GM18907 (cell line): ENCODE measurements around the gene YEATS4.
"Not testable (repeated sequence)": the region's sequence is repeated elsewhere in the genome, so short reads cannot be mapped to it uniquely, and the experiment has no call there.

Experiments
- ATAC-seq: cut with Tn5 transposase; IDR thresholded peaks from one replicate; pipeline ENCODE4 v1.9.1; 2021; ENCODE audit warnings: mild to moderate bottlenecking, moderate library complexity; ENCODE audit not compliant: unreplicated experiment

Gene YEATS4

DNA sequence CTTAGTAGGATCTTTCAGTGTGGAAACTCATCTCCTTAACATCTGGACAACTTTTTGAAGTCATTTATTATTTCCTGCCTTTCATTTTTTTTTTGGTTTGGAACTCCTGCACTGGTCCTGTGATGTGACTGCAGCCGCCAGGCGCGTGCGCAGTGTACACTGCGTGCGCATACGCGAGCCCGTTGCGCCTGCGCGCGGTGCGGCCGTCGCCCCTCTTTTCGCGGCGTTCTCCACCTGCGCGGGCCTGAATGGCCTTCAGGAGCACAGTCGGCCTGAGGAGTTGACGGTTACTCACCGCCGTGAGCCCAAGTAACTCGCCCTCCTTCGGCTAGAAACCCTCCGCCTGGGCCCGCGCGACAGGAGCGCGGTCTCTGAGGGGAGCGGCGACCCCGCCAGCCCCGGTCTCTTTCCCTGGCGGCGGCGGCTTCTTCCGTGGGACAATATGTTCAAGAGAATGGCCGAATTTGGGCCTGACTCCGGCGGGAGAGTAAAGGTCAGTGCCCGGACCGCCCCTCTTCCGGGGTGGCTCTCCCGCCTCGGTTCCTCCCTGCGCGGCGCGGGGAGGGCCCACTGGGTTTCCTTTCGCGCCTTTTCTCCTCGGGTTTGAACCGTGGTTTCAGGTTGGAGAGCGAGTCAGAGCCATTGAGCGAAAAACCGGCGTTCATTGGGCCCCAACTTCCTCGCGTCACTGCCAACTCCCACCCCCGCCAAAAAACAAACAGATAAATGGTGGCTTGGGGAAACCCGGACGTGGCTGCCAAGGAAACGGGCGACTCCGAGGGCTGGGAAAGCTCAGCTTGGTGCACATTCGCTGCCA, at the start of gene YEATS4:
YEATS4 (plus strand) TSS at position 213 of the 817 bp plus-strand sequence; CDS start at position 443, 230 bp downstream.
- peak; percentile 87 for ATAC-seq

DNA sequence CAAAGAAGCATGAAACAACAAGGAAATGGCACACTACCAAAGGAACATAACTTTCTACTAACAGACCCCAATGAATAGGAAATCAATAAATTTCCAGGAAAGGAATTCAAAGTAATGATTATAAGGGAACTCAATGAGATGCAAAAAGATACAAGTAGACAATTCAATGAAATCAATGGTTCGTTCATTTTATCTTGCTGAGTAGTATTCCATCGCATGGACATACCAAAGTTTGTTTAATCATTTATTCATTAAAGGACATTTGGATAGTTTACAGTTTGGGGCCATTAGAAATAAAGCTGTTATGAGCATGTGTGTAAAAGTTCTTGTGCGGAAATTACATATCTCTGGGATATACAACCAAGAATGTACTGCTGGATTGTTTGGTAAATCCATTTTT, 46.3 kb upstream of the YEATS4 start:
- ATAC-seq: no peak

DNA sequence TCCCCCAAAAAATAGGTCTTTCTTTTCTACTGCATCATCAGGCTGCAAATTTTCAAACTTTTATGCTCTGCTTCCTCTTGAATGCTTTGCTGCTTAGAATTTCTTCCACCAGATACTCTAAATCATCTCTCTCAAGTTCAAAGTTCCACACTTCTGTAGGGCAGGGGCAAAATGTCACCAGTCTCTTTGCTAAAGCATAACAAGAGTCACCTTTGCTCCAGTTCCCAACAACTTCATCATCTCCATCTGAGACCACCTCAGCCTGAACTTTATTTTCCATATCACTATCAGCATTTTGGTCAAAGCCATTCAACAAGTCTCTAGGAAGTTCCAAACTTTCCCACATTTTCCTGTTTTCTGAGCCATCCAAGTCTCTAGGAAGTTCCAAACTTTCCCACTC, 42.8 kb upstream of the YEATS4 start:
- ATAC-seq: not testable (repeated sequence)

DNA sequence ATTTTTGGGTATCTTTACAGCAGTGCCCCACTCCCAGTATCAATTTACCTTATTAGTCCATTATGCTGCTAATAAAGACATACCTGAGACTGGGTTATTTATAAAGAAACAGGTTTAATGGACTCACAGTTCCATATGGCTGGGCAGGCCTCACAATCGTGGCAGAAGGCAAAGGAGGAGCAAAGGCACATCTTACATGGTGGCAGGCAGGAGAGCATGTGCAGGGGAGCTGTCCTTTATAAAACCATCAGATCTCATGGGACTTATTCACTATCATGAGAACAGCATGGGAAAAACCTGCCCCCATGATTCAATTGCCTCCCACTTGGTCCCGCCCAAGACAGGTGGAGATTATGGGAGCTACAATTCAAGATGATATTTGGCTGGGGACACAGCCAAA, 42.3 kb upstream of the YEATS4 start:
- not testable (repeated sequence) for ATAC-seq

DNA sequence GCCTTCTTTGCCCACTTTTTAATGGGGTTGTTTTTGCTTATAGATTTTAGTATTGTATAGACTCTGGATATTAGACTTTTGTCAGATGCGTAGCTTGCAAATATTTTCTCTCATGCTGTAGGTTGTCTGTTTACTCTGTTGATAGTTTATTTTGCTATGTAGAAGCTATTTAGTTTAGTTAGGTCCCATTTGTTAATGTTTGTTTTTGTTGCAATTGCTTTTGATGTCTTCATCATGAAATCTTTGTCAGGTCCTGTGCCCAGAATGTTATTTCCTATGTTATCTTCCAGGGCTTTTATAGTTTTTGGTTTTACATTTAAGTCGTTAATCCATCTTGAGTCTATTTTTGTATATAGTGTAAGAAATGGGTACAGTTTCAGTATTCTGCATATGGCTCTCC, 41.3 kb upstream of the YEATS4 start:
- ATAC-seq: no peak

DNA sequence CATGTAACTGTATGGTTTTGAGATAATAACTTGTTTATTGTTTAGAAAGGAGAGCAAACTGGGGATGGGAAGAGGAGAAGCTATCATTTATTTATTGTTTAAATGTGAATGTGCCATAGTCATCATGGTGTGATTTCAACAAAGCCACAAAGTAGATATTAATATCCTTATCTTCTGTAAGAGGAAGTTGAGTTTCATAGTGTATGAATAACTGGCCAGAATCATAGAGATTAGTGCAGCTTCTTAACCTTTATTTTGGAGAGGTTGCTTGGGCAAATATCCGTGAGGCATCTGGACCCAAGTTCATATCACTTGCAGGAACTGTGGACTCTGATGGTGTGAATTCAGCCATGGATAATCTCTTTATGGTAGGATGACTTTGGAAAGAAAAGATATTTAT, 38.2 kb upstream of the YEATS4 start:
- ATAC-seq: no peak

DNA sequence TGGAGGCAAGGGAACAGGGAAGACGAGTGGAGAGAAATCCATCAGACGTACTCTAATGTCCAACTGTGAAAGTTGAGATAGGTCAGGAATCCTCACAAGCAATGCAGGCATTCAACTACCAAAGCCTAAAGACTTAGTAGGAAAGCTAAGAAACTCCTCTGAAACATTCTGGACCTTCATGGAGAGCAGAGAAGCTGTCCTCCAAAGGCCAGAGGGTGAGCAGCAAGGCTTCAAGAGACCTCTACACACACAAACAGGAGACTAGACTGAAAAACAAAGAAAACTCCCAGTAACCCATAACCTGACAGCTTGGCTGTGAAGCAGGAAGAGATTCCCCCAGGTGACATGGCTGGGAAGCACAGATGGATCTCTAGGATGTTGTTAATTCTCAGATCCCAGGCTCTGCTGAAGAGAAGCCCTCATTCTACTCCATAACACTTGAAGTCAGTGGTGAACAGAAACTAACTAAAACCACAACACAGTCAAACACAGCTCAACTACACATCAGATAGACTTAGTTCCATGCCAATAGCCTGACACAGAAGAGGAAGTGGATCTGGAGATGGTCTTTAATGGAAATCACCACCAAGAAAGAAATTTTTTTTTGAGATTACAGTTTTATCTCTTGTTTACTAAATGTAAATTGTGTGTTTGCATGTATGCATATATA, 34.6 kb upstream of the YEATS4 start:
- ATAC-seq: peak; percentile 97

DNA sequence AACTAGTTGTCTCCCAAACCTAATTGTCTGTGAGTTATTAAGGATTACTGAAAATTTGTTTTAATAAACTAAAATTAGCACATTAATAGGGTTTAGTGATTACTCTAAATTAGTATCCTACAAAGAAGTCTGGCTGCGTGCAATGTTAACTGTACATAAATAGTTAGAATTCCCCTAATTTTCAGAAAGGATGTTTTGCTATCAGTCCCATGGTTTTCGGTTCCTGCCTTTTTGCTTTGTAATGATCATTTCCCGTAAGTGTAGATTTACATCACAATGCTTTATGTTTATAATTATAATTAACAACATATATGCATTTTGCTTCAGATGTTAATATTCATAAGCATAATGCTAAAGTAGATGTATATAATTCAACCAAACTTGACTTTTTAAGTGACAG, 31.1 kb upstream of the YEATS4 start:
- ATAC-seq: no peak

DNA sequence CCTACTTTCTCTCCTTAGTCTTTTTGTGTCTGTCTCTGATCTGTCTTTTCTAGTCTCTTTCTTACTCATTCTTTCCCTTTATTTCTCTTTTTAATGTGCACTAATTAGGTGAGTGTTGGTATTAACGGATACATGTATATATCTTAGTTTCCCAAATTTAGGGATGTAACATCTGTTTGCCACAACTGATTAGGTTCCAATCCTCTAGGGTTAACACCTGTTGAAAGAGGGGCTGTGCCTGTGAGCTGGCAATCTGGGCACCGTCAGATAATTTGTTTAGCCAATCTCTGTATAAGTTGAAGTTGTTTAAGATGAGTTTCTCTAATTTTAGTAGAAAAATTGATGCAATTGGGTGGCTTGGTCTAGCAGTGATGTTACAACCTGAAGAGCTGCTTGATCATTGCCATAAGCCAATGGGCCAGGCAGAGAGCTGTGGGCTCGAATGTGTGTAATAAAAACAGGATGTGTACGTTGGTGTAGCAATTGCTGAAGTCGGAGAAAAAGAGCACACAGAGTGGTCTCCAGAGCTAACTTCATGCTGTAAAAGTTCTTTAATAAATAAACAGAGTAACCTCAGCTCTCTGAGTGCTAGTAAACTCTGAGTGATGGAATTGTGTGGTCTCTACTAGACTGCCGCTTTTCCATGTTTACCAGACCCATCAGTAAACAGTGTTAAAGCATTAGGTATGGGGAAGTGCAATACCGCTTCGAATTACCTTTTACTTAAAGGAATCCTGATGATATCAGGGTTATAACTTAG, 29.7 kb upstream of the YEATS4 start:
- ATAC-seq: no peak

DNA sequence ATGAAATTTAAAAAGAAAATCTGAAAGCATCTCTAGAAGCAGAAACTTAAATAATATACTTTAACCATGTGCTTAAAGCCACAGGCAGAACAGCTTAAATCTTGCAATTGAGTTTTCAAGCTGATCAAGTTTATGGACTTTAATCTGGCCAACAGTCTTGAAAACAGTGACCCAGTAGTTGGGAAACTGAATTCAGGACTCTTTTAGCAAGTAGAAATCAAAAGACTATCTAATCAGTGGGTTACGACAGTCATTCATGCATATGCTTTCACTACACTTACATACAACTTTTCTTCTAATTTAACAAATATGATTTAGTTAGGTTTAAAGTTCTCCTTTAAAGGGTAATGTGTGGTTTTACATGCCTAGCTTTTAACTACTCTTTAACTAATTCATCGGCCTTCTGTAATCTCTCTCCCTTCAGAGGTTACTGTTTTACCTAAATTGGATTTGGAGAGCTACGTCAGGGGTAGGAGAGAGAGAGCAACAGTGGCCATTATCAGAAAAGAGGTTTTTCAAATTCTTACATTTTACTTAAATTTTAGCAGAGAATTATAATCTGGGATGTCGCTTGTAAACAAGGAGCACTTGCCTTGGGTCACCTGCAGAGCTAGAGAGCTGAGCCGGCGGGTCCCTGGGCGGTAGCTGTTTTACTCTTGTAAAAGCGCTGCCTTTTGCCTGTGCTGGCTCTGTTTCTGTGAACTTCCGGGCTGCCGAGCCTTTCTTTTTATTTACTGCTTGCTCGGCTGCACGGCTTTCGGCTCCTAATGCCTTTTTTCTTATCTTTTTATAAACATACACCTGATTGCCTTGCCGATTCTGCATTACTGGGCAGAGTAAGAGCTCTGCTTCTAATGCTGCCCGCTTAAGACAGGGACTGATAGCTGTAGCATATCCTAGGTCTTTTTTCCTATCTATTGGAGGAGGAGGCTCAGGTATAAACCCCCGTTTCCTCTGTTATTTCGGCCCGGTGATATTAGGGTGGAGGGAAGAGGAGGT, 28.8 kb upstream of the YEATS4 start:
- ATAC-seq: peak; percentile 87

DNA sequence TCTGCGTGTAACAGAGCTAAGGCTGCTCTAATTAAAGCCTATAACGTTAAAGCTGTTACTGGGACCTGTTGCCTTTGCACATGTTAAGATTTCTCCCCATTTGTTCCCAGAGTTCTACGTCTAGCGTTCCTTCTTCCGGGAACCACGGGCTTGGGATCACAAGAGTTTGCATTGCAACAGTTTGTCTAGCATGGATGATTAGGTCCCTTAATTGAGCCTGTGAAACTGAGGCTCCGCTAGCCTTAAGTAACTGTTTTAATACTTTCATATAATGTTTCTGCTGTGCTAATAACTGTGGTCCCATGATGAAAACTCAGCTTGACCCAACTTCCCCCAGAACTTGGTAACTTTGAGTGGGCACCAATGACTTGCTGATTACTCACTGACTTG, 28.0 kb upstream of the YEATS4 start:
- ATAC-seq: no peak

DNA sequence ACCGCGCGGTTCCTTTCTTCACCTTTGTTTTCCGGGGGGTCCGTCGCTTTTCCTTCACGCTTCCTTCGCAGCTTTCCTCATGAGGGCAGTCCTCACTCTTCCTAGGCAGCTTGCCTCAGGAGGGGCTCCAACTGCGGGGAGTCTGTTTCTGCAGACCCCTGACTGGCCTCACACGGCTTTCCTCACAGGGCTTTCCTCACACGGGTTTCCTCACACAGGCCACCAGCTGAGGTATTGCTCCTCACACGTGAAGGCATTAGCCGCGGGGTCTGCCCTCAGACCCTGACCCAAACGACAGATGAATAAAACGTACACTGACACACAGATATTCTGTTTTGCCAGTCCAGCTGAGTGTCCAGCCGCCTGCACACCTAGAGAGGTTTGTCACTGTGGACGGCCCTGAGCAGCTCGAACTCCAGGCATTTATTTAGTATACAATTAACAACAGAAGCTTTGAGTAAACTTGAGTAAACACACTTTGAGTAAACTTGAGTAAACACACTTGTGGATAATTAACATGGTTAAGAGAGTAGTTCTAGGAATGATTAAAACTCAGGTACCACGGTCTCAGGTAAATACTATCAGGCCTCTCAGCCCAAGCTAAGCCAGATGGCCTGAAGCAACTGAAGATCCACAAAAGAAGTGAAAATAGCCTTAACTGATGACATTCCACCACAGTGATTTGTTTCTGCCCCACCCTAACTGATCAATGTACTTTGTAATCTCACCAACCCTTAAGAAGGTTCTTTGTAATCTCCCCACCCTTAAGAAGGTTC, 27.4 kb upstream of the YEATS4 start:
- no peak for ATAC-seq

DNA sequence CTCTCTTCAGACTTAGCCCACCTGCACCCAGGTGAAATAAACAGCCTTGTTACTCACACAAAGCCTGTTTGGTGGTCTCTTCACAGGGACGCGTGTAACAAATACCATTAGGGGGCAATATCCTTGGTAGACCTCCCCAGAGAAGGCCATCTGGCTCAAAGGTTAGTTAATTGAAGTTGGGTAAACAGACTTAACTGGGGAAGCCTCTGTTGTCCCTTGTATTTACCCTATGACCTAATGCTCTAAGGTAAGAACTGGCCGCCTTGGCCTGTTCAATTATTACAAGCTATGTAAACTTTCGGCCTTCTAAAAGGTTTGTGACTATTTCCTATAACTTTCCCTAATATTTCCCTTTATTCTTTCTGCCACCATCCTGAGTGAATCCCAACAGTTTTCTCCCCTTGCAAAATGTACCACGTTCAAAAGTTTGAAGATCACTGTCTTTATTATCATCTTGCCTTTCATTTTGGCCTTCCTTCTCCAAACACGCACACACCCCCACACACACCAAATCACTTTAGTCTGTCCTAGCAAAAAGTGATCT, 26.7 kb upstream of the YEATS4 start:
- ATAC-seq: no peak

DNA sequence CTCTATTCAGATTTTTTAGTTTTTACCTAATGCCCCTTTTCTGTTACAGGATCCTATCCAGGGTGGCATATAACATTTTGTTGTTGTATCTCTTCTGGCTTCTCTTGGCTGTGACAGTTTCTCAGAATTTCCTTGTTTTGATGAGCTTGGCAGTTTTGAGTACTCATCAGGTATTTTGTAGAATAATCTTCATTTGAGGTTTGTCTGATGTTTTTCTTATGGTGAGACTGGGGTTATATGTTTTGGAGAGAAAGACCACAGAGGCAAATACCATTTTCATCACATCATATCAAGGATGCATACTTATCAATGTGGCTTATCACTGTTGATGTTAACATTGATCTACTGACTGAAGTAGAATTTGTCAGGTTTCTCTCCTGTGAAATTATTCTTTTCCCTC, 25.4 kb upstream of the YEATS4 start:
- ATAC-seq: no peak

DNA sequence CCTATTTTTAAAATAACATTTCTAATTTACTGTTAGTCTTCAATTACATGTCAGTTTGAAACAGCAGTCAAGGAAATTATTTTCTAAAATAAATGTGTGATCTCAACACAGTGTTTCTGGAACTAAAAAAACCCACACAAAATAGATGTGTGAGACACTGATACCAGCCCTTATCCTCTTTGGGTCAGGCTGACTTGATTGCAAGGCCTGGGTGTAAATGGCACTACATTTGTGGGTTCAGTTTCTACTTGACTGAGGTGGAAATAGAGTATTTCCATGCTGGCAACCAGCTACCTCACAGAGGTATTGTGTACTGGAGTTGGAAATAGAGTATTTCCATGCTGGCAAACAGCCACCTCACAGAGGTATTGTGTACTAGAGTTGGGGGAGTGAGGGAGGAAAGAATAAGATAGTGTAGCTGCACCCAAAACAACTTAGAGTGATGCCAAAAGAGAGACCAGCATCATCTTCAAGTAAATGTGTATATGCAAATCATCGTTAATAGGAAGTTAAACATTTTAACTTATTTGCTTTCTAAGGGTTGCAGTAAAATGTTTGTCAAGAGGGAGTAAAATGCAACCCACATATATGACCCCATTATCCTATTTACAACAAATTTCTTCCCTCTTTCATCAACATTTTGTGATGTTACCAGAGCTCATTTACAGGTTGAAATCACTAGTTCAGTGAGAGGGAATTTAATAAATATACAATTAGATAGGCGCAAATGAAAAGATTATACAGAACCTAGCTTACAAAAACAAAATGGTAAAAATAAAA, 22.0 kb upstream of the YEATS4 start:
- no peak for ATAC-seq

DNA sequence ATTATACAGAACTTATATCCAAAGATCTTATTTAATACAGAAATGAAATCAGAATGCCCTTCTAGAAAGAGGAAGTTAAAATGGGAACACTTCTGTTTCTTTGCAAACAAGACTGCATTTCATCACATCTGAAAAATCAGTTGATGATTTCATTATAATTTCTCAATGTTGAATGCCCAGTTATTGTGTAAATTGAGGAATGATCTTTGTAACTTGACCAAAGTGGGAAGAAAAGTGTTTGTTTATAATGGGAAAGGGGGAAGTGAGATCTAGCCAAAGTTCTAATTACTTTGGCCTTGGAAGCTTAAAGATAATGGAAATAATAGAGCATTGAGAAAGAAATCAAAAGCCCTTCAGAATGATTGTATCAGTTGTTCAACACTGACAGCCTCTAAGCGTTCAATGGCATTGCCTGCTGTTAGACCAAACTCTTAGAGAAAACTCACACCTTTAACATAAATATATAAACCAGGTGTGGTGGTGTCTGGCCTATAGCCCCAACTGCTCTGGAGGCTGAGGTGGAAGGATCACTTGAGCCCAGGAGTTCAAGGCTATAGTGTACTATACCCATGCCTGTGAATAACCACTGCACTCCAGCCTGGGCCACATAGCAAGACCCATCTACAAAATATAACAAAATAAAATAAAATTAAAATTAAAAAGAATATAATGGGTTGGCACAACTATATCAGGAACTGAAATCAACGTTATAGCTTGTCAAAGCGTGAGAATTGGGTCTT, 21.3 kb upstream of the YEATS4 start:
- no peak for ATAC-seq

DNA sequence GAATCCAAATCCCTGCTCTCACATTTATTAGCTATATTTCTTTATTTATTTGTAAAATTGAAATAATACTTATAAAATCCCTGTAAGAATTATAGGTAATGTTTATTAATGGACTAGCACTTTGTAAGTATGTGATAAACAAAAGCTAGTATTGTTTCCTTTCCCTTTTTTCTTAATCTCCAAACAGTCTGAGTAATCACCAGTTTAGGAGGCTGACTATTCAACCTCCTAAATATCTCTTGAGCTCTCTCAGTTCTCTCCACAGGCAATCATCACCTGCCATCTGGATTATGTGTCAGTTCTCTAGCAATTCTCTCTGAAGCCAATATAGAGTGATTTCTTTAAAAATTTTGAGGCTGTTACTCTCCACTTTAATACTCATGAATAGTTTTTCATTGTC, 20.6 kb upstream of the YEATS4 start:
- no peak for ATAC-seq

DNA sequence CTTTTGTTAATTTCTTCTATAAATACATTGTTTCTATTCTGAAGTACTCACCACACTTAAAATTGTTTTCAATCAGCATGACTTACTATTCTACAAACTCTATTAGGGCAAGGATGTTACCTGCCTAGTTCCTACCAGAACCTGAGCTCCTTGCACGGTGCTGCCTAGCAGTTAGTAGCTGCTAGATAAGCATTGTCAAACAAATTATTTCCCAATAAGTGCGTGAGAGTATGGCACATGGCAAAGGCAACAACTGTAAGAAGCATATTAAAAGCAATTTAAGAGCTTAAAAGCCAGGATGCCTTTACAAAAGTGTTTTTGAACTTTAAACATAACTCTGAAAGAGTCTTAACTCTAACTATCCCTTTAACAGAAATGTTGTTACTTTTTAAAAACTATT, 19.5 kb upstream of the YEATS4 start:
- ATAC-seq: no peak
